ENCODE results near the gene PBXIP1.
A peak's percentile ranks its signal among the peaks of the same experiment; 100 is the strongest.

PBXIP1 gene

GRCh38 chr1:154956544-154956941, 644 bp upstream of the PBXIP1 start:
- DNase-seq = no peak

GRCh38 chr1:154955039-154955717, 721 bp downstream of the PBXIP1 start:
- peak; percentile 98 for DNase-seq

GRCh38 chr1:154954541-154954940, 1.4 kb downstream of the PBXIP1 start:
- no peak for DNase-seq

DNA sequence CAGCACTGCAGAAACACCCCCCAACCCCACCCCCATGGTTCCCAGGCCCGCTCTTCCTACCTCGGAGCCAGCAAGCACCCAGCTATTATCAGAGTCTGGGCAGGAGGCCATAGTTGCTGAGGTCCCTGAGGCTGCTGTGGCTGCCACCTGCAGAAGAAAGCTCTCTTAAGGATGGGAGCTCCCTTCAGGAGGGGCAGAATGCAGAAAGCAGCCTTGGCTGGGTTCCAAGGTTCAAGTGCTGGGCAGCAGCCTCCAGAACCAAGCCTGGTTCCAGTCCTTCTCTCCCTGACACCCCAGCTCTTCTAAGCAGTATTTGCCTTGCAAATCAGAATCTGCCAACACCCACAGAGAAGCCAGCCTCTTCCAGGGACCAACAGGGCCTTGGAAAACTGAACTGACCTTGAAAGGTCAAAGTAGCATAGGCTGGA, 2.3 kb downstream of the PBXIP1 start:
- no peak for DNase-seq

DNA sequence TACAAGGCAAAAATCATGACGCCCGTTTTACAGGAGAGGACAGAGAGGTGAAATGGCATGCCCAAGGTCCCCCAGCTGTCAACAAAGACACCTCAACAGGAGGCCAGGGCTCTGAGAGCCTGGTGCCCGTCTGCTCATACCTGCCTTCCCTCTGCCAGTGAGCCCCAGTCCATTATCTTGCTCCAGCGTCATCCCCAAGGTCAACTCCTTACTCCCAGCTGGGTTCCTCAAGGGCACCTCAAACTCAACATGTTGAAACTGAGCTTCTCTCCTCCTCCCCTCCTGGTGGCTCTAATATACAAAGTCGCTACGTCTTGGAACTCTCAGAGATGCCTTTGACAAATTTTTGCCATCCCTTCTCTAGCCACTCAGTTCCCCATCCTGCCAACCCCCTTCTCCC, 3.2 kb downstream of the PBXIP1 start:
- no peak for DNase-seq

GRCh38 chr1:154951901-154952657, 3.8 kb downstream of the PBXIP1 start:
- DNase-seq = peak; percentile 83

DNA sequence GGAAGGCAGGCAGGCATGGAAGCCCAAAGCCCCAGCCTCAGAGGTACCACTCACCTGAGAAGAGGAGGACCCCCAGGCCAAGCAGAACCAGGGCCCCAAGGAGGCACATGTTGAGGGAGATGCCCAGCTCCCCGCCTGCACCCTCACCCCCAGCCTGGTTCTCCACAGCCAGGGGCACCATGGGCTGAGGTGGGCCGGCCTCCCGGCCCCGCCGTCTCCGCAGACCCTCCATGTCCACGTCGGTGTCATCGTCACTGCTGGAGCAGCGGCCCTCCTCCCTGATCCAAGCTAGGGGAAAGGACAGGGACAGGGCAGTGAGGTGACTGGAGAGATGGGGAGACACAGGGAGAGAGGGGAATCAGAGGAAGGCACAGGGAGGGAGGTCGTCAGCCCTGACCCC, 7.8 kb downstream of the PBXIP1 start:
- DNase-seq = no peak

DNA sequence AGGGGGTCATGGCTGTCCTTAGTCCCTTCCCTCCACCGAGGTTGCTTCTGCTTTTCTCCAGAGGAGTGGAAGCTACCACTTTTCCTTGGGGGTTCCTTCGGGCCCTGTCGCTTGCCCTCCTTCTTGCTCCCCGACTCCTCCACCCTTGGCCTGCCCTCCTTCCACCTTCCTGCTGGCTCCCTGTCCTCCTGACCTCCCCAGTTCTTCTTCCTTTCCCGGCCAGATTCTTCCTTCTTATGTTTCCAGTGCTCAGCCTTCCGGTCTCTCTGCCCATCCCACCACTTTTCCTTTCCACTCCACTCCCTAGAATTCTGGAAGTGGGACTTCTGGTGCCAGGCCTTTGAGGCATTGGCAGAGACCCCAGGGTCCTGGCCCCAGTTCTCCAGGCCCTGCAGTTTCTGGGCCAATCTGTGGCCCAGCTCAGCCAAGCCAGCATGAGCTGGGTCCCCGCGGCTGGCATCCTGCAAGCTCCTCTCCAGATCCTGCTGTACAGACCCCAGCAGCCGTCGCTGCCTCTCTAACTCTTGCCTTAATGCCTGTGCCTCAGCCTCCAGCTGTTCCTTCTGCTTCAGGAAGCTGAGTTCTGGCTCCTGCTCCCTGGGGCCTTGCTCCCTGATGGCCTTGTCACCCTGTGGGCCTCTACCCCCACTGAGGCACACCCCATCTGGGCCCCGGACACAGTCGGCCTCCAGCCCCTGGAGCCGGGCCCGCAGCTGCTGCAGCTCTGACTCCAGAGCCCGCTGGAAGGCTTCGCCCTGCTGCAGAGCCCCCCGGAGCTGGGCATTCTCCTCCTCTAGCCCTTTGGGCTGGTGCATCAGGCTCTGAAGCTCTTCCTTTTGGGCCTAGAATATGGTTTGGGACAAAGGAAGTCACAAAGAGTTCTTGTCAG, 9.7 kb downstream of the PBXIP1 start:
- DNase-seq = no peak

- DNase-seq = no peak
Observed at GRCh38 chr1:154945160-154945961, 10.5 kb downstream of the PBXIP1 start.

GRCh38 chr1:154944401-154945159, 11.3 kb downstream of the PBXIP1 start:
- no peak for DNase-seq

DNA sequence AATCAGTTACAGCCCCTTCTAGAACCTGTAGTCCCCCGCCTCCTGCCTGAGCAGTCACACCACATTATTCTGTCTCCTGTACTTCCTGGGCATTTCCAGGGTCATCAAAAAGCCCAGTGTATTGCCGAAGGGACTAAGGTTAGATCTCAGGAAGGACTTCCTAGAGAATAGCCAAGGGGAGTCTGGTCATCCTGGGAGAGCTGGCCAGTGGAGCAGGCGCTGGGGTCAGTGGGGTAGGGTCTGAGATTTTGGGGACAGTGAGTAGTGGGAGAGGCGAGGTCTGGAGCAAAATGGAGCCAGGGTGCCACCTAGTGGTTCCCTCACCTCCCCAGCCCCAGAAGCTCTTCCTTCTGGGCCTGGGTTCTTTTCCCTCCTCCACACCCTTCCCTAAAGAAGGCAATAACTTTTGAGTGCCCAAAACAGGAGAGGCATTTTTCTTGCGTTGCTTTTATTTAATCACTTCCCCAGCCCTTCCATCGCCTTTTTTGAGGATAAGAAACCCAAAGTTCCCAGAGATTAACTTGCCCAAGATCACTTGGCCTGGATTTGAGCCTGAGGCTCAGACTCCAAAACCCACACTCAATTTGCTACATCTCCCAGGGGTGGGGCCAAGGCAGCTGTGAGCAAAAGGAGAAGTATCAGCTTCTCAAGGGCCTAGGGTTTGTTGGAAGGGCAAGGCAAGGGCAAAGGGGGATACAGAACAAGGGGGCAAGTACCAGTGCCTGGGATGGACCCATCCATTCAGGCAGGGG, 12.1 kb downstream of the PBXIP1 start:
- DNase-seq = peak; percentile 53

DNA sequence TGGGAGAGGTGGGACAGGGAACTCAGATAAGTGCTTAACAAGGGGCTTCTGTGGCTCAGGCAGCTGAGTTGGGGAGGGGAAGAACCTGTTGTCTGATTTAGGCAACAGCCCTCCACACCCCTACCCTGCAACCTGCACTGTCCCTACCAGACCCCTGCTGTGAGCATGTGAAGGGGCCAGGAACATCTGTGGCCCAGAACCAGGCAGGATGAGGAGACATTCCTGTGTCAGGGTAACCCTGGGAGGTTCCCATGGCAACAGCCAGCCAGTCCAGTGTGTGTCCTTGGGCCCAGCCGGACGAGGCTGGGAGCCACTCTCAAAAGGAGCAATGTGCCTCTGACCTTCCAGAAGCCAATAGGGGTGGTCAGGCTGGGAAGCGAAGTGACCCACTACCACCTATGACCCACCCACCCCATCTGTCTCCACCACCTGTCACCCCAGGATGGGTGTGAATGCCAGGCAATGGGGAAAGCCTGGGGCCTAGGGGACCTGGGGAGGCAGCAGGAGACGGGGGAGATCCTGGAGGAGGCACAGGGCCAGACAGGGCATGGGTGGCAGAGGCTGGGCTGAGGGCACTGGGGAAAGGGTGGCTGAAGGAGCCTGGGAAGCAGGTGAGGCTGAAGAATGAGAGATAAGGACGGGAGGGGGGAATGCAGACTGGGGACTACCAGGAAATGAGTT, 14.4 kb downstream of the PBXIP1 start:
- DNase-seq = no peak

GRCh38 chr1:154940651-154941194, 15.2 kb downstream of the PBXIP1 start:
- DNase-seq = no peak

- no peak for DNase-seq
Observed at GRCh38 chr1:154940213-154940560, 15.7 kb downstream of the PBXIP1 start.

DNA sequence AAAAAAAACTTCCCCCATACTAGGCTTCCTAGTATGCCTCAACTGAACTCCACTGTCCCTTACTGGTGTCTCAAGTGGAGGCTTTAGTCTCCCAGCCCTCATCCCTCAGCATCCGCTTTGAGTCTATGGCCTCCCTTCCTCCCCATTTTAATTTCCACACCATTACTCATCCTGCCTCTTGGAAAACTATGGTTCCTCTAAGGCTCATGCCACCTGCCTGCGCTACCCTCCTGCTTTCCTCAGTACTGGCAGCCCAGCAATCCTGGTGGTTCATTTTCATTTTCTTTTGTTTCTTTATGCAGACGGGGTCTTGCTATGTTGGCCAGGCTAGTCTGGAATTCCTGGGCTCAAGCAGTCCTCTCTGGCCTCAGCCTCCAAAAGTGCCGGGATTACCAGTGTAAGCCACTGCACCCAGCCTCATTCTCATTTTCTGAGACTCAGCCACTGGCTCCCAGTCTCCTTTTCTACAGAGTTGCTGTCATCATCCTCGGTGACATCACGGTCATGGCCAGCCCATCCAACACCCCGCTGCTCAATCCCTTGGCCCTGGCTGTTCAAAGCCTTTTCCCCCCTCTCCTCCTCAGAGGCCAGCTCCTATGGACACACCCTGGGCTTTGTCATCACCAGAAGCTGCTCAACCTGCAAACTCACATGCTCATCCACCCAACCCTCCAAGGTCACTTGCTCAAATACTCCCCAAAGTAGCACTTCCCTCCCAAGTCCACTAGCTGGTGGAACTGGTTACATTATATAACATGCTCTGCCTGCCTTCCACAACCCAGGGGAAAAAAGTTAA, 17.1 kb downstream of the PBXIP1 start:
- DNase-seq = no peak

GRCh38 chr1:154937988-154938386, 17.9 kb downstream of the PBXIP1 start:
- no peak for DNase-seq

DNA sequence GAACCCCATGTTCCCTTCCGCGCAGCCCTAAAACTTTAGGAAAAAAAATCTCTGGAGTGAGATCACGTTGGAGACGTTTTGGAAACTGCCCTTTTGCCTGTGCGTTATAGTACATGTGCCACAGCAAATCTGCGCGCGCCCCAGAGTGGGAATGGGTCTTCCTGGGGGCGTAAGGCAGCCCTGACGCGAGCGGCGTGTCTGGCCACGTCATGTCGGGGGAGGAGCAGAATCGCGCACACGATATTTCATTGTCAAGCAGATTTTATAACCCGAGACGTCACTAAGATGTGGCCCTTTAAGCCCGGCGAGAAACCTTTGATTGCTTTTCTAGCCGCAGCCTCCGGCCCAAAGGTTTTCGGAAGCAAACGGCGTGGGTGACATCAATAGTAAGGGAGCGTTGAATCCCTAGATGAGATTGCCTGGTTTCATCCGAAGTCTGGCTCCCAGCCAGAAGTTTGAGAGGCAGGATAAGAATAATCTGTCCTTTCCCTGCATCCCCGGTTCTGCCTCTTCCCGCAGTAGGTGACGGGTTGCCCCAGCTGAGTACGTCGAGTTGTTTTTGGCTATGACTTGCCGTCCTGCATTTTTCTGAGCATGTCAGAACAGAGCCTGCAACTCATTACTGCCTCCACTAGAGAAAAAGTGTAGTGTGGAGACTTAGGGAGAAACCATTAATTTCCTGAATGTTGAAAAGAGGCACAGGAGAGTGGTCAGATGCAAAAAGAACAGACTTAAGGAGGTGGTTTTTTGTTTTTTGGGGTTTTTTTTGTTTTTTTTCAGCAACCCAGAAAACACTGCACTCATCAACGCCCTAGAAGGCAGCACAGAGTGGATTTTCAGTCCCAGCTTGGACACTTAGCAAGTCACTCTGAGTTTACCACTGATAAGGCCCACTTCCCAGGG, 18.6 kb downstream of the PBXIP1 start:
- DNase-seq = peak; percentile 94

DNA sequence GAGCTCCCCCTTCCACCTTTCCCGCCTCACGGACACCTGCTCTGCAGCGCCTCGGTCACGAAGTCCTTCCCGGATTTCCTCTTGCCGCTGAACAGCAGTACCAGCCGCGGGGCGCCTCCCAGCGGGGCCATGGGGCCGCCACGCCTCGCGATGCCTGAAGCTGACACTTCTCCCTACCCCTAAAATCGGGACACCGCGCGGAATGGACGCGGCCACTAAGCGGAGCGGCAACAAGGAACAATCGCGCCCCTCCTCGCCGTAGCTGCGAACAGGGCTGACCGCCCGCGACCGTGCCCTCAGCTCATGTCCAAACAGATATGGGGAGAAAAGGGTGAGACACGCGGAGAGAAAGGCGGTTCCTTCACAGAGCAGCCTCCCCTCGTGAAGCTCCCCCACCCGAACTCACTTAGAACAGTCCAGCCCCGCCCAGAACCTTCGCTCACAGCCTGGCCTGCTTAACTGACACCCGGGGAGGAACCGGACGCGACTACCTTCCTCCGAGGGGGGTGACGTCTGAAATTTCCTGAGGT, 19.3 kb downstream of the PBXIP1 start, which contains the start of gene PMVK:
TSS of gene PMVK (minus strand) at position 165 of the 530 bp plus-strand sequence. CDS start at position 131, 34 bp downstream.
- DNase-seq = peak; percentile 97

Measured in CD4-positive, alpha-beta T cell treated with Interleukin-12 subunit alpha and Interleukin-12 subunit beta, for 1 hour (primary cell).